ENCODE data around the gene GFRA3.

DNA sequence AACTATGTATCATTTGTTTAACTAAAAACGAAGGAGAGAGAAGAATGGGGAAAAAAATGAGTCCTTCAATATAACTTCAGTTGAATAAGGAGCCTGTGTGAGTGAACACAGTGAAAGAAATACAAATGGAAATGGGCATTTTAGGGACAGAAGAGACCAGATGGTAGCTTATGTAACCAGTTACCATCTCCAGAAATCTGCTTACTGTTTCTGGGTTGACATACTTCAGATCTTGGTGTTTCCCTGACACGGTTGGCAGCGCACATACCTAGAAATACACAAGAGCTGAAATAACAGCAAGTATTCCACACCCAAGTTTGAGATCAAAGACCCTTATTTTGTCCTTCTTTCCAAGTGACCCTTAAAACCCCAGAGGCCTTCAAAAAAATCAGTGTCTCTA is 14.9 kb upstream of the GFRA3 start:
- TF ChIP-seq, protein P1, sequence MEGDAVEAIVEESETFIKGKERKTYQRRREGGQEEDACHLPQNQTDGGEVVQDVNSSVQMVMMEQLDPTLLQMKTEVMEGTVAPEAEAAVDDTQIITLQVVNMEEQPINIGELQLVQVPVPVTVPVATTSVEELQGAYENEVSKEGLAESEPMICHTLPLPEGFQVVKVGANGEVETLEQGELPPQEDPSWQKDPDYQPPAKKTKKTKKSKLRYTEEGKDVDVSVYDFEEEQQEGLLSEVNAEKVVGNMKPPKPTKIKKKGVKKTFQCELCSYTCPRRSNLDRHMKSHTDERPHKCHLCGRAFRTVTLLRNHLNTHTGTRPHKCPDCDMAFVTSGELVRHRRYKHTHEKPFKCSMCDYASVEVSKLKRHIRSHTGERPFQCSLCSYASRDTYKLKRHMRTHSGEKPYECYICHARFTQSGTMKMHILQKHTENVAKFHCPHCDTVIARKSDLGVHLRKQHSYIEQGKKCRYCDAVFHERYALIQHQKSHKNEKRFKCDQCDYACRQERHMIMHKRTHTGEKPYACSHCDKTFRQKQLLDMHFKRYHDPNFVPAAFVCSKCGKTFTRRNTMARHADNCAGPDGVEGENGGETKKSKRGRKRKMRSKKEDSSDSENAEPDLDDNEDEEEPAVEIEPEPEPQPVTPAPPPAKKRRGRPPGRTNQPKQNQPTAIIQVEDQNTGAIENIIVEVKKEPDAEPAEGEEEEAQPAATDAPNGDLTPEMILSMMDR (conservative IDR thresholded peaks at IDR 0.05): no peak
- TF ChIP-seq ZFX (IDR thresholded peaks at IDR 0.05): no peak

All from C4-2B (cell line).